Kasumi-1 (cell line): ENCODE measurements around the gene FOLR1.

Source experiments
- DNase-seq, 2 experiments: peaks; one replicate each; lab custom pipeline; 2025; lab: John Stamatoyannopoulos, UW

The FOLR1 gene

DNA sequence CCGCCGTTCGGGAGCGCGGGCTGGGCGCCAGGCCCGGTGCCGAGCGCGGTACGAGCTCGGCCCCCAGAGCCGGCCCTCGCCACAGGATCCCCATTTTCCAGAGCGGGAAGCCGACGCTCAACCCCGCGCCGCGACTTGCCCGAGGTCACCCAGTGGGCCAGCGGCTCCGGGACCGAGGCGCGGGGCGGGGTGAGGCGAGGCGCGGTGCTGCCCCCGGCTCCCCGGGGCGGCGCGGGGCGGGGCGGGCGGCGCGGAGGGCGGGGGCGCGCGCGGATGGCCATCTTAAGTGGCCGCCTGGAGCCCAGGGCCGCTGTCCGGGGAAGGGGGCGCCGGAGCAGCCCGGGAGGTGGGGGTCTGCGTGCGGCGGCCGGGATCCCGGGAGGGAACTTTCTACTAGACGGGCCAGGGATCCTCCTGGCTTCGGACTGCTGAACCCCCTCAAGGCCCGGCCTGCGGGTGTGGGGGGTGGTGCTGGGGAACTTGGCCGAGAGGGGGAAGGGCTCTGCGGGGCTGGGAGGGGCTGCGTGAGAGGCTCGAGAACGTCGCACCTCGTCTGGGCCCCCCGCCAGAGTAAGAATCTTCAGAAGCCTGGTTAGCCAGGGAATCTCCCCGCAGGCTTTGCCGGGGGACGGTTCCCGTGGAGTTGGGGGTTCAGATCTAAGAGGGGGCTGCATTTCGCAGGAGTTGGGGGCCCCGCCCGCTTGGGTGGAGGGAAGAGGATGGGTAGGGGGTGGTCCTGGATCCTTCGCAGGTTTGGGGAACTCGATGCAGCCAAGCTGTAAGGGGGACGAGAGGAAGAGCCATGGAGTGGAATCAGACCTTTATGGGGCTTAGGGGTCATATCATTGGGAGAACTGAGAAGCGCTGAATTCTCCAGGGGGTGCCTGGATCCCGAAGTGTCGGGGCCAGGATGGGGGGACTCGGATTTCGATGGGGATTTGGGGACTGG is 31.9 kb downstream of the FOLR1 start:
- DNase-seq: peak; percentile 33 to 49

DNA sequence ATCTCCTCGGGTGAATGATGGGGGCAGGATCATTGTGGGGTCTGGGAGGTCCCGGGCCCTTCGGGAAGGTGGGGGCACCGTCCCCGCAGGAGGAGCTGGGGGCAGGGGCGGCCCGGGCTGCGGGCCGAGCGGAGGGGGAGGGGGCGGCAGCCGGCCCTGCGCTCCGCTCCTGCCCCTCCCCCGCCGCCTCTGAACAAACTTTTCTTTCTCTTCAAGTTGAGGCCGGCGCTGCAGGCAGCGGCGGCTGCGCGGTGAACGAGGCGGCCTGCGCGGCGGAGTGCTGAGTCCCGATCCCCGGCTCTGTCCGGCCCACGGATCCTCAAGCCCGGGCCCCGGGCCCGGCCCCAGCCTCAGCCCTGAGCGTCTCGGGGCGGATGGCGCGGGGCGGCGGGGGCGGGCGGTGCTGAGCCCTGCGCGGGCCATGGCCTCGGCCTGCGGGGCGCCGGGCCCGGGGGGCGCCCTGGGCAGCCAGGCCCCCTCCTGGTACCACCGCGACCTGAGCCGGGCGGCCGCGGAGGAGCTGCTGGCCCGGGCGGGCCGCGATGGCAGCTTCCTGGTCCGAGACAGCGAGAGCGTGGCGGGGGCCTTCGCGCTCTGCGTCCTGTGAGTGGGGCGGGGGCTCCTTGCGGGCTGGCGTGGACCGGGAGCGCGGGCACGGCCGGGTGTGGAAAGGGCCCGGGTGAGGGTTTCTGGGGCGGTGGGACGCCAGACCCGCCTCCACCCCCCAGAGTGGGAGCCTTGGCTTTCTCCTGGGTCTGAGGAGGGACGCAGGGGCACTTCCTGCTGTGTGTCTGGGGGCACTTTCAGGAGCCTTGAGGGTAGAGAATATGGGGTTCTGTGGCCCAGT is 32.8 kb downstream of the FOLR1 start, which contains the start of gene INPPL1:
INPPL1 (plus strand) TSS at position 204 of the 847 bp plus-strand sequence; CDS start at position 422, 218 bp downstream.
- DNase-seq: no peak

GRCh38 chr11:72225411-72225951 is 33.5 kb downstream of the FOLR1 start:
- peak in 1 of 2 experiments; percentile 20 for DNase-seq

GRCh38 chr11:72226701-72227100 is 34.8 kb downstream of the FOLR1 start:
- DNase-seq: no peak

GRCh38 chr11:72227316-72228228 is 35.6 kb downstream of the FOLR1 start:
- DNase-seq: no peak

DNA sequence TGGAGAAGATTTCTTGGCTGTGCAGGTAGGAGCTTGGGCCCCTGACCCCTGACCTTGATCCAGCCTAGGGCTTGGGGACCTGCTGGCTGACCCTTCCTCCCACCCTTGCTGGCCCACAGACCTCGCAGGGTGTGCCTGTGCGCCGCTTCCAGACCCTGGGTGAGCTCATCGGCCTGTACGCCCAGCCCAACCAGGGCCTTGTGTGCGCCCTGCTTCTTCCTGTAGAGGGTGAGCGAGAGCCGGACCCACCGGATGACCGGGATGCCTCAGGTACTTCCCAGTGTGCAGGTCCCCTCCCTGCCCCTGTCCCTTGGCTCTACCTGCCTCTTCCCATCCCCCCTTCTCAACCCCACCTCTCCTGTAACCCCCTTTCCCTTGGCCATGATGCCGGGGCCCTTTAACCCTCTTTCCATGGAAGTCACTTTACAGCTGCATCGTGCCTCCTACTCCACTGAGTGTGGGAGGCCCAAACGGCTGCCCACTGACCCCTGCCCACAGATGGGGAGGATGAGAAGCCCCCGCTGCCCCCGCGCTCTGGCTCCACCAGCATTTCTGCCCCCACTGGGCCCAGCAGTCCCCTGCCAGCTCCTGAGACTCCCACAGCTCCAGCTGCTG is 36.4 kb downstream of the FOLR1 start:
- no peak for DNase-seq

DNA sequence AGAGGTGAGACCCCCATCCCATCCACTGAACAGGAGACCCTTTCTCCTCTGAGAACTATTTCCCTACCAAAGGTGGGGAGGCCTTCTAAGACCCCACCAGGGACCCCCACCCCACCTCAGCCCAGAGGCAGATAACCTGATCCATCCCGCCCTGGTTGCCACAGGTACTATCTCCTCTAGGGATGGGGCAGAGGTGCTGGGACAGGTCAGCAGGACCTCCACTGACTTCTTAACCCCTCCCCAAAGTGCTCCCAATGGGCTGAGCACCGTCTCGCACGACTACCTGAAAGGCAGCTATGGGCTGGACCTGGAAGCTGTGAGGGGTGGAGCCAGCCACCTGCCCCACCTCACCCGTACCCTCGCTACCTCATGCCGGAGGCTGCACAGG is 36.9 kb downstream of the FOLR1 start:
- DNase-seq: no peak

DNA sequence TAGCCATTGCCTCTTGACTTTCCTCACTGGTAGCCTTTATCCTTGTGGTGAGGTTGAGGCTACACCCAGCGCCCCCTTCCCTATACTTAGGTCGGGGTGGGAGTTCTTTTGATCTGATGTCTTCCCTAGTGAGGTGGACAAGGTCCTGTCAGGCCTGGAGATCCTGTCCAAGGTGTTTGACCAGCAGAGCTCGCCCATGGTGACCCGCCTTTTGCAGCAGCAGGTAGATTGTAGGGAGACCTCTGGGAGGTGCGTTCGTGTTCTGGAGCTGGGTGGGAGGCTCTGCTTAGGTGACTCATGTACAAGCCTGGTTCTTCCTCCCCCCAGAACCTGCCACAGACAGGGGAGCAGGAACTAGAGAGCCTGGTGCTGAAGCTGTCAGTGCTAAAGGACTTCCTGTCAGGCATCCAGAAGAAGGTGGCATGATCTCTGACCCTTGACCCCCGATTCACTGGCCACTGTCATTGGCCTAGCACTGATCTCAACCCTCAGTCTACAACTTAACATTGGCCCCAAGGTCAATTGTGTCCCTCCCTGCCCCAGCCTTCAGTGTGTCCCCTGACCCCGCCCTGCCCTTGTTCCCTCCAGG is 37.5 kb downstream of the FOLR1 start:
- no peak for DNase-seq

GRCh38 chr11:72229925-72230763 is 38.2 kb downstream of the FOLR1 start:
- DNase-seq: no peak

- no peak for DNase-seq
Observed at GRCh38 chr11:72230764-72231365, 38.9 kb downstream of the FOLR1 start.

- DNase-seq: no peak
Observed at GRCh38 chr11:72231396-72232259, 39.7 kb downstream of the FOLR1 start.

DNA sequence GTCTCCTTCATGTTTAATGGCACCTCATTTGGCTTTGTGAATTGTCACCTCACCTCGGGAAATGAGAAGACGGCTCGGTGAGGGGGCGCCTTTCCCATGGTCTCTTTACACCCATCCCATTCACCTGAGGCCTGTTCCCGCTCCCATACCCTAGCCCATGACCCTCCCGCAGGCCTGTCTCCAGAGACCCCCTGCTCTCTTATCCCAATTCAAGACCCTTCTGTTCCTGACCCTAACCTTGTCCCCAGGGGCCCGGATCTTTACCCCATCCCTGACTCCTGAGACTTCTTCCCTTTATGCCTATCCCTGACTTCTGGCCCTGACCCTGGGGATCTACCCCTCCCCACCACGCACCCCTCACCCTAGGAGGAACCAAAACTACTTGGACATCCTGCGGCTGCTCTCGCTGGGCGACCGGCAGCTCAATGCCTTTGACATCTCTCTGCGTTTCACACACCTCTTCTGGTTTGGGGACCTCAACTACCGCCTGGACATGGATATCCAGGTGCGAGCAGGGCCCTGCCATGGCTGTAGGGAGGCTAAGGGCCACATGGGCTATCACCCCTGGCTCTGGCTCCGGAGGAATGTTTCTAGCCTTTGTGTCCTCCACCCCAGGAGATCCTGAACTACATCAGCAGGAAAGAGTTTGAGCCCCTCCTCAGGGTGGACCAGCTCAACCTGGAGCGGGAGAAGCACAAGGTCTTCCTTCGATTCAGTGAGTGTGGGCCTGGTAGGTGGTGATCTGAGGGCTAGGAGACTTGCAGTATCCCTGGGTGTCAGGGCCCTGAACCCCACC is 40.5 kb downstream of the FOLR1 start:
- DNase-seq: no peak

DNA sequence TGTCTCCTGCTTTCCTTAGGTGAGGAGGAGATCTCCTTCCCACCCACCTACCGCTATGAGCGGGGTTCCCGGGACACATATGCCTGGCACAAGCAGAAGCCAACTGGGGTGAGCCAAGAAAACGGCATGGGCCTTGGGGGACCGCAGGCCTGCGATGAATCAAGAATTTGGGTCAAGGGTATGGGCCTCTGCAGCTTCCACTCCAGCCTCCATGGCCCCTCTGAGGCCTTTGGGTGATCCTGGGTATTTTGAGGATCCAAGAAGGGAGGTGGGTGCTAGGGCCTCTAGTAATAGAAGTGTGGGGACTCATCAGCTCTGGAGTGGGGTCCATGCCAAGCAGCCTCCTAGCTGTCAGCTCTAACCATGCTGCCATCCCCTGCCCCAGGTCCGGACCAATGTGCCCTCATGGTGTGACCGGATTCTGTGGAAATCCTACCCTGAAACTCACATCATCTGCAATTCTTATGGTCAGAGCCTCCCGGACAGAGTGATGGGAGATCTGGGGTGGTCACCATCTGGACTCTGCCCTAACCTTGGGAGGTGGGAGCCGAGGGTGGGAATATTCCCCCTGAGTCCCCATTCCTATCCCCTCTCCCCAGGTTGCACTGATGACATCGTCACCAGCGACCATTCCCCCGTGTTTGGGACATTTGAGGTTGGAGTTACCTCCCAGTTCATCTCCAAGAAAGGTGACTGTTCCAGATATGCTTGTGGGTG is 41.3 kb downstream of the FOLR1 start:
- DNase-seq: no peak

DNA sequence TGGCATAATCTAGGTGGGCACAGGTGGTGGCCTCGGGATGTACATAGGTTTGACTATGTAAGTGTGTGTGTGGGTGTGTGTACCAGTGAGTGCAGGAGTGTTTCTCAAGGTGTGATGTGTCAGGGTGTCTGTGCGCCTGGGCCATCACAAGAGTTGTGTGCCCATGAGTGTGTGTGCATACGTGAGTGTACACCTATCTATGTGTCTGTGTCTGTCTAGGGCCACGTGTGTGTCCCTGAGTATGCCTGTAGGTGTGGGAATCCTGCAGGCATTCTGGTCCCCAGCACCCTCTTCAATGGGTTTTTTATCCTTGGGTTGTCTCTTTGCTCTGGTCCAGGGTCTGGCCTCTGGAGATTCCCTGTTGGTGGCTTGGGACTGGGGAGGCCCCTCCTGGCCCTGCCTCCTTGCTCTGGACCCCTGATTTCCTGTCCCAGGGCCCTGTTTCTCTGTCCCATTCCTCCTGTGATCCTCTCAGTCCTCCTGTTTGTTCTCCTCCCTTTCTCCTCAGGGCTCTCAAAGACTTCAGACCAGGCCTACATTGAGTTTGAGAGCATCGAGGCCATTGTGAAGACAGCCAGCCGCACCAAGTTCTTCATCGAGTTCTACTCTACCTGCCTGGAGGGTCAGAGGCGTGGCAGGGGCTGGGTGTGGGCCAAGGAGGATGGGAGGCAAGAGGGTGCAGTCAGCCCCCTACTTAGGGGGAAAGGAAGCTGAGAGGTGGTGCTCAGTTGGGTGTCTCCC is 42.0 kb downstream of the FOLR1 start:
- DNase-seq: no peak

- no peak for DNase-seq
Observed at GRCh38 chr11:72234514-72234830, 42.5 kb downstream of the FOLR1 start.

- no peak for DNase-seq
Observed at GRCh38 chr11:72234920-72235319, 43.0 kb downstream of the FOLR1 start.
